ENCODE results near the gene REXO1.

DNA sequence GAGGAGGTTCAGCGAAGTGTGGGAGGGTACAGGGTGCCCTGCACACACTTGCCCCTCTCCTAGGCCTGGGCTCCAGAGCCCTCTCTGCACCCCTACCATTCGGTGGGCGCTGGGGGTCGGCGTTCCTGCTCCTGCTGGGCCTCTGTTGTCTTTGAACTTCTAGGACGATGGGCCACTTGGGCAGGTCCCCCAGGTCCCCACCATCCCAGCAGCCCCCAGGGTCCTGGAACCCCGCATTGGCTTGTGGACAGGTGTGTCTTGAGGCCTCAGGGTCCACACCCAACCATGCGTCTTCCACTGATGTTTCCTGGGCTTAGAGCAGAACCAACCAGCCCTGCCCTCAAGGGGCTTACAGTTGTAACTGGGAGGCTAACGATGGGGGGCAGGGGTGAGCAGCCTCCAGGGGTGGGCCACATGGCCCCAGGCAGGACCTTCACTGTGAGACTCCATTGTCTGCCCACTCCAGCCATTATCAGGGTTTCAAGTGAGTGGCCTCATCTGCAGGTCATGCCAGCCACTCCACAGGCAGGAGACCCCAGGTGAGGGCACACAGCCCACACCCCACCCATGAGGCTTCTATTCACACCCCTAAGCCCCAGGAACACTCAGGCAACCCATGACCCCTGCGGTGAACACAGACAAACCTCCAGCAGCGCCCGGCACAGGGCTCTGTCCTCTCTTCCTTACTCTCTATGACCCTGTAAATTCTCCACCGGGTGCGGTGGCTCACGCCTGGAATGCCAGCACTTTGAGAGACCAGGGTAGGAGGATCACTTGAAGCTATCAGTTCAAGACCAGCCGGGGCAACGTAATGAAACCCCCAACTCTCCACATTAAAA is 17.1 kb upstream of the REXO1 start:
- TF ChIP-seq NR1H2 (CRISPR knock-in tag; IDR thresholded peaks at IDR 0.05) (no peak), ZNF347 (CRISPR knock-in tag; IDR thresholded peaks at IDR 0.05; ENCODE audit: low read depth) (no peak), ZNF444 (CRISPR knock-in tag; IDR thresholded peaks at IDR 0.05) (no peak), POLR2A (conservative IDR thresholded peaks at IDR 0.05) (no peak)

Measured in K562 (cell line).